HG03097 (cell line): ENCODE results near the gene CD63.

Source experiments
- ATAC-seq: cut with Tn5 transposase; IDR thresholded peaks from one replicate; pipeline ENCODE4 v1.9.1; 2021; ENCODE audit not compliant: unreplicated experiment, low FRiP score

Gene CD63

DNA sequence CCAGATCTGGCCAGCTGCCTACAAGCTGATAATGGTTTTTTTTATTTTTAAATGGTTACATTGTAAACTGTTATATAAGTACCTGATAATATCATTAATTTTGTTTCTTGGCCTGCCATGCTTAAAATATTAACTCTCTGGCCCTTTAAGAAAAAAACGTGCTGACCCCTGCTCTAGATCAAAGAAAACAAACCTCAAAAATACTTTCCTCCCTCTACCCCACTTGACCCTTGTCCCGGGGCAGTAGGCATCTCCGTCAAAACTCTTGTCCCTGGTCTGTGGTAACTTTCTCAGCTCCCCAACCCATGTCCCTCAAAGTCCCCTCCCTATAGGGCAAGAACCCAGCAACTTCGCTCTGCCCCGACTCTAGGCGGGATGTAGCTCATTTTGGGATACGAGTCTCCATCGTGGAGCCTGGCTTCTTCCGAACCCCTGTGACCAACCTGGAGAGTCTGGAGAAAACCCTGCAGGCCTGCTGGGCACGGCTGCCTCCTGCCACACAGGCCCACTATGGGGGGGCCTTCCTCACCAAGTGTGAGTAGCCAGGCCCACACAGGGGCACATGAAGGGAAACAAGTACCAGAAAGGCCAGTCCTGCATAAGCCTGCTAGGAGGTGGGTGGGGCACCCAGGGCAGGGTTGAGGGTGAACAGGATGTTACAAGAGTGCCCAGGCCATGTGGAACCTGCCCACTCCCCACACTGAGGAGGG lies 5.1 kb downstream of the CD63 start:
- ATAC-seq = no peak

DNA sequence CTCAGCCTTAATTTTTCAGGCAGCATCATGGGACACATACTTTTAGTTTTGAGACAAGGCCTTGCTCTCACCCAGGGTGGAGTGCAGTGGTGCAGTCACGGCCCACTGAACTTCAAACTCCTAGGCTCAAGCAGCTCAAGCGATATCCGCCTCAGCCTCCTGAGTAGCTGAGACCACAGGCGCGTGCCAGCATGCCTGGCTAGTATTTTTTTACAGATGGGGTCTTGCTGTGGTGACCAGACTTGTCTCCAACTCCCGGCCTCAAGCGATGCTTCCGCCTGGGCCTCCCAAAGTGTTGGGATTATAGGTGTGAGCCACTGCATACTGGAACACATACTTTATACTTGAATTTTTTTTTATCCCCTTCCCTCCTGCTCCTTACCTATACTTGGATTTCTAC lies 5.9 kb downstream of the CD63 start:
- ATAC-seq = no peak

DNA sequence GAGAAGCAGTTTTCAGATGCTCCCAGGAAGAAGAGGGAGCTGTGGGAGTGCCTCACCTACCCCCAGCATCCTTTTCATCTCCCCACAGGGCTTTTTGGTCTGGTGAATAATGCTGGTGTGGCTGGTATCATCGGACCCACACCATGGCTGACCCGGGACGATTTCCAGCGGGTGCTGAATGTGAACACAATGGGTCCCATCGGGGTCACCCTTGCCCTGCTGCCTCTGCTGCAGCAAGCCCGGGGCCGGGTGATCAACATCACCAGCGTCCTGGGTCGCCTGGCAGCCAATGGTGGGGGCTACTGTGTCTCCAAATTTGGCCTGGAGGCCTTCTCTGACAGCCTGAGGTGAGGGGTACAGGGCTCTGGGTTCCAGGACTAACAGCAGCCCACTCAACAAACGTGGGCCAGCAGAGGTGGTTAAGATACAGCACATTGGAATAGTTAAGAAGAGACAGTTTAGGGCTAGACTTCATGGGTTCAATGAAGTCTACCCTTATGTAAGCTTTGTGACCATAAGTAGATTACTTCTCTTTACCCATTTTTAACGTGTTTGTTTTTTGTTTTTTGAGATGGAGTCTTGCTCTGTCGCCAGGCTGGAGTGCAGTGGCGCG lies 7.1 kb downstream of the CD63 start:
- no peak for ATAC-seq

DNA sequence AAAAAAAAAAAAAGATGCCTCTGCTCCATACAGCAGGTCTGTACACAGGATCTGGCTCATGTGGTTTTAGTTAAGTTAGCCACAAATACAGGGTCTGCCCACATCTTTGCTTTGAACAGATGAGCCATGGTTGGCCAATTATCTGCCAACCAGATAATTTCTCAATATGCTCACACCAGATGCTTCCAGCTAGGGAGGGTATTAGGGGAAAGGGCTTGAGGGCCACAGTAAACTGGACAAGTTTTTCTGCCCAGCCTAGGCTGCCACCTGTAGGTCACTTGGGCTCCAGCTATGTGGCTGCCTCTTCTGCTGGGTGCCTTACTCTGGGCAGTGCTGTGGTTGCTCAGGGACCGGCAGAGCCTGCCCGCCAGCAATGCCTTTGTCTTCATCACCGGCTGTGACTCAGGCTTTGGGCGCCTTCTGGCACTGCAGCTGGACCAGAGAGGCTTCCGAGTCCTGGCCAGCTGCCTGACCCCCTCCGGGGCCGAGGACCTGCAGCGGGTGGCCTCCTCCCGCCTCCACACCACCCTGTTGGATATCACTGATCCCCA lies 7.8 kb downstream of the CD63 start:
- ATAC-seq = no peak

DNA sequence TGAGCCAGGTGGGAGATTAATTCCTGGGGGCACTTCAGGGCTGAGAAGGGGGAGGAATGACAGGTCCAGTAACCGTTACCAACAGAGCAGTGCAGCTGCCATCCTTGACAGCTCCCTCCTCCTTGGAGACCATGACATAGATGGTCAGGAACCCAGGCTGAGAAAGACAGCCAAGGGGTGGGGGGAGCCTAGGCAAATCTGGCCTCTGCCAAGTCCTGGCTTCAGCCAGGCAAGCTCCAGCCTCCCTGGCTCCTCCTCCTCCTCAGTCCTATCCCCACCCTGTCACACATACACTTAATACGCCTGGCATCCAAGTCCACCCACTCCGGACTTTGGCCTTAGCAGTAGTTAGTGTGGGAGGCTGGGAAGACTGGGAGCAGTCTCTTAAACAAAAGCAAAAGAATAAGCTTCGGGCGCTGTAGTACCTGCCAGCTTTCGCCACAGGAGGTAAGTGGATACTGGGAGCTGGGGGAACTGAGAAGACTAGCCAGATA lies 8.7 kb downstream of the CD63 start, which contains the start of gene RDH5:
Gene RDH5, plus strand, starts transcription at position 323 of the 494 bp plus-strand sequence. CDS start 792 bp downstream, outside the sequence.
- no peak for ATAC-seq

DNA sequence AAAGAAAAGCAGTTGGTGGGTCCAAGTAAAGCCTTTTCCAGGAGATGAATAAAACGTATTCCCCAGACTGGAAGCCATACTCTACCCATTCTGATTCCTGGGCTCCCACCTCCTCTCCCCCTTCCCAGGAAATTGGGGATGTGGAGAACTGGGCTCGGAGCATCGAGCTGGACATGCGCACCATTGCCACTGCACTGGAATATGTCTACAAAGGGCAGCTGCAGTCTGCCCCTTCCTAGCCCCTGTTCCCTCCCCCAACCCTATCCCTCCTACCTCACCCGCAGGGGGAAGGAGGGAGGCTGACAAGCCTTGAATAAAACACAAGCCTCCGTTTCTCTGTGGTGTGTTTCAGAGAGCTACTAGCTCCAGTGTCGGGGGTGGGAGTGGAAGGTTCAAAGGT lies 9.4 kb downstream of the CD63 start:
- ATAC-seq = no peak

DNA sequence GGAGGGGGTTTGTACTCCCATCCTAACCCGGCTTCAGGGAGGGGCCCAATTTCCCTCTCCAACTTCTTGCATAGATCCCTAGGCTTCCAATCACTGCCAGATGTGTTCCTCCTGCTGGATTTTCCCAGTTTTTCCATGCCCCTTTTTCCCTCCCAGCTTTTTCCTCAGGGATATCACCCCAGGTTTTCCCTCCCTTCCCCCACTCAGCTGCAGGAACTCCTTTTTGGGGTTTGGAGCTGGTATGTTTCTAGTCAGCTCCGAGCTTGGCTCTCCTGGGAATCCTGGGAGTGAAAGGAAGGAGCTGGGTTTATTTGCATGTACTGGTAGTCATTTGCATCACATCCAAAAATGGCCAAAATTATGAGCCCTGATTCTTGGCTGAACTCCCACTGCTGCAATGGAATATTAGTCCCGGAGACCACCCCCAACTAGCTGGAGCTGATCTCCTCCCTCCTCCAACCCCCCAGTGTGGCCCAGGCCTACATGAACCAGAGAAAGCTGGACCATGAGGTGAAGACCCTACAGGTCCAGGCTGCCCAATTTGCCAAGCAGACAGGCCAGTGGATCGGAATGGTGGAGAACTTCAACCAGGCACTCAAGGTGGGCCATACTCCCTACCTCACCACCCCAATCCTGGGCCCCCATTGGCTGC lies 10.1 kb downstream of the CD63 start:
- ATAC-seq = no peak

DNA sequence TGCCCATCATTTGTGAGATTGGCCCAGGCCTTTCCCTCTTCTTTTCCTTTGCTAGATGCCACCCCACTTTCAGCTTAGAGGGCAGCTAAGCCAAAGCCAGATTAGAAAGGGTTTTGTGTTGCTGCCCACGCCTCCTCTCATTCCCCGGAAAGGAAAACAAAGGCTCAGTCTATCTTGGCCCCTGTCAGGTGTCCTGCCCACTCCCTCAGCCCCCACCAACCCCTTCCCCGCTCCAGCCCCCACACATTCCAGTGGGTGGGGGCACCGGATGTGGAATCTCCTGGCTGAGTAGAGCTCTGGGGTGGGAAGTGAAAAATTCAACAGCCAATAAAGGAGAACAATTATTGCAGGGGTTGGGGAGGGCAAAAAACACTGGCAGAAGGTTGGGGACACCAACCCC lies 10.8 kb downstream of the CD63 start:
- ATAC-seq = no peak

DNA sequence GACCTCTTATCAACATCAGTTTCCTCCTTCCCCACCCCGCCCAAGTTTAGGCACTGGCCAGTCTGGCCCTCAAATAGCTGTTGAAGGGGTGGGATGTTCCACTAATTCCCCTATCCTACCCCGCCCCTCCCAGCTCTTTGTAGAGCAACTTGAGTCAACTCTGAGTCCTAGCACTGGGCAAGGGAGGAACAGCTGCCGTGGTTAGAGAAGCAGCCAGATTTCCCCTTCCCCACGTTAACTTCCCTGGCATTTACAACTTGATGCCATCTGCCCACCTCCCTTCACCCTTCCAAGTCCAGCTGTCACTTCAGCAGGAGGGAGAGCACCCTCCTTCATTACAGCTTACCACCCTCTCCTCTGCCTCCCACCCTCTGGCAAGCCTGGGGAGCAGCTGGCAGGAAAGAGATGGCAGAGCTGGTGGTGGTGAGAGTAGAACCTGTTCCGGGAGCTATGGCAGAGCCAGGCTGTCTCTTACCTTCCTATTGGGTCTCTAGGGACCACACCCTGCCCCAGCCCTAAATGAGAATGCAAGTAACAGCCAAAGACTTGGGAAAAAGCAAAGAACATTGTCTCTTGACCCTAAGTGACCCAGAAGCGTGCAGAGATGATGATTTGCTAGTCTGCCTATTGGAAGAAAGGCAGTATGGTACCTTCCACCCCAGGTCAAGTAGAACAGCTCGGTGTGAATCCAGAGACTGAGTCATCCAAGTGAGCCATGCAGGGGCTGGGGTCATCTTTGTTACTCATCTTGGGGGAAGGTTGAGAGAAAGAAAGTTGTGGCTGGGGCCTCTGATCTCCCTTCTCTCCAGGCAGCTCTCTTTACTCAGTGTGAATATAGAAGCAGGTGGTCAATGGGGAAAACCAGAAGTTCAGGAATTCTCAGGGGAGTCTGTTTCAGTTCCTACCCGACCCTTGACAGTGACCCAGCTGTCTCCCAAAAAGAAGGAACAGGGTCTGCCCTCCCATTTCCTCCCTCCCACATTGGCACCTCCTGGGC lies 11.5 kb downstream of the CD63 start:
- no peak for ATAC-seq

DNA sequence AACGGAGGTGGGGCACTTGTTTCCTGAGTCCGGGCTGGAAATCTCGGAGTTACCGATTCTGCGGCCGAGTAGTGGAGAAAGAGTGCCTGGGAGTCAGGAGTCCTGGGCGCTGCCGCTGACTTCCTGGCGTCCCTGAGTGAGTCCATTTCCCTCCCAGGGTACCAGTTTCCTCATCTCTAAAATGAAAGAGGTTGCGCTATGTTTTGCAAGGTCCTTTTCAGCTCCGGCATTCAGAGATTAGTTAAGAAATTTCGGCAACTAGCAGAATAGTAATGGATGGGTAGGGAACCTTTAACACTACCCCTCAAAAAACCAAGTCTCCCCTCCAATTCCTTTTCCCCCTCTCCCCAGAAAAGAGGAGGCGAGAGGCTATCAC lies 12.2 kb downstream of the CD63 start:
- no peak for ATAC-seq

DNA sequence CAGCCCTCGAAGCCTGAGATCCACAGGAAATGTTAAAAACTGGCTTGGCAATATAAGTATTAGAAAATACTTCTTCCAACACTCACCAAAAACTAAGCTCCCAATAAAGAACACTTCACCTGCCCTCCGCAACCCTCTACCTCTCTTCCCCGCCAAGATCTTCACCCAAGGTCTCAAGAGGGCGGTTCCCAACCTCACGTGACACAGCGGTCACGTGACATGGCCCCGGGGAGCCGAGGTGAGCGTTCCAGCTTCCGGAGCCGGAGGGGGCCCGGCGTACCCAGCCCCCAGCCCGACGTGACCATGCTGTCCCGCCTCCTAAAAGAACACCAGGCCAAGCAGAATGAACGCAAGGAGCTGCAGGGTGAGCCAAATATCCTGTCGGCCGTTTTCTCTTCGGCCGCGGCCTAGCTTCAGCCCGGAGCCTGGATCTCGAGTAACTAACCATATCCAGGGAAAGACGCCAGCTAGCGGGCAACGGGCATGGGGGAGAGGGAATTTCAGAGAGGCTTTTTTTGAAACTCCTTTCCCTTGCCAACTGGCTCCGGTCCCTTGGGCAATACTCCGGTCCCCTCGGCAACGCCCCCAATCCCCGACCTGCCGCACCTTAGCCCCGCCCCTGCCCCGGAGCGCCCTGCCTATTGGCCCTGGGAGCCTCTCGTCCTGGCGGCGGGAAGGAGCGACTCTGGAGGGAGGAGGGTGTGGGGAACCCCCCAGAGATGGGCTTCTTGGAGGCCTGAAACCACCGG lies 12.8 kb downstream of the CD63 start, which contains the start of gene BLOC1S1:
Gene BLOC1S1, plus strand, starts transcription at position 214 of the 749 bp plus-strand sequence. Its CDS starts 6 bp downstream, at position 220.
- ATAC-seq = peak; percentile 87

DNA sequence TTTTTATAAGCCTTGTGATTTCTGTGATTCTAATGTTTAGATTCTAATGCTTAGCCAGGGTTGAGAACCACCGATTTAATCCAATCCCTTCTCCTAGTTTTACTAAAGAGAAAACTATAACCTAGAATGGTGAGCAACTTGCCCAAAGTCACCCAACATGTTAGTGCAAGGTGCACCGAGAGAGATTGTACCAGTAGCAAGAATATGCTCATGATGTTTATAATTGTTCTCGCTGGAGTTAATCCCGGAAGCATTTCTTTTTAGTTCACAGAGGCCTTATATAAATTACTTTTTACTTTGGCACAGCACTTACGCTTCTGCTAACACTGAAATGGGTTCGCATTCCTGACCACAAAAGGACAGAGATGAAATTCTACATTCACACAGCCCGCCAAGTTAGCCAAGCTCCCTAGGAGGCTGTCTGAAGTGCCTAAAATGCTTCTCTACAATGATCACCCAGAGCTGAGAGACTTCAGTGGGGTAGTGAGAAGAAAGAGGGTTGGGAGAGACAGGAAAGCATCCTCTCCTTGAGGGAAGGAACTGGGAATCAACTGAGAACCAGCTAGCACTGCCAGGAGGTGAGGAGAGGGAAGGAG lies 13.5 kb downstream of the CD63 start:
- ATAC-seq = no peak

DNA sequence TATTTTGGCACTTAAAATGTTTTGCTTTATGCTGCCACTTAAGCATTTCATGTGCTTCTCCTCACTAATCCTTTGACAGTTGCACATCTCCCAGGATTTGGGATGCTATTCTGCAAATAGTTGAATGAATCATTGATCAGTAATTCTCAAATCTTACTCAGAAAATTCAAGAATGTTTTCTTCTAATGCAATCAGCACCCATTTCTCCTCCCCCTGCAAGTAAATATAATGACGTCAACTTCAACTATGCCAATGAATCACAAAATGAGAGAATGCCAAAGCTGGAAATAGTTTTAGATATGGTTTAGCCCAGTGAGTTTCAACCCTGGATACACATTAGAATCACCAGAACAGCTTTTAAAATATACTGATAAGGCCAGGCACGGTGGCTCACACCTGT lies 15.1 kb downstream of the CD63 start:
- ATAC-seq = no peak

DNA sequence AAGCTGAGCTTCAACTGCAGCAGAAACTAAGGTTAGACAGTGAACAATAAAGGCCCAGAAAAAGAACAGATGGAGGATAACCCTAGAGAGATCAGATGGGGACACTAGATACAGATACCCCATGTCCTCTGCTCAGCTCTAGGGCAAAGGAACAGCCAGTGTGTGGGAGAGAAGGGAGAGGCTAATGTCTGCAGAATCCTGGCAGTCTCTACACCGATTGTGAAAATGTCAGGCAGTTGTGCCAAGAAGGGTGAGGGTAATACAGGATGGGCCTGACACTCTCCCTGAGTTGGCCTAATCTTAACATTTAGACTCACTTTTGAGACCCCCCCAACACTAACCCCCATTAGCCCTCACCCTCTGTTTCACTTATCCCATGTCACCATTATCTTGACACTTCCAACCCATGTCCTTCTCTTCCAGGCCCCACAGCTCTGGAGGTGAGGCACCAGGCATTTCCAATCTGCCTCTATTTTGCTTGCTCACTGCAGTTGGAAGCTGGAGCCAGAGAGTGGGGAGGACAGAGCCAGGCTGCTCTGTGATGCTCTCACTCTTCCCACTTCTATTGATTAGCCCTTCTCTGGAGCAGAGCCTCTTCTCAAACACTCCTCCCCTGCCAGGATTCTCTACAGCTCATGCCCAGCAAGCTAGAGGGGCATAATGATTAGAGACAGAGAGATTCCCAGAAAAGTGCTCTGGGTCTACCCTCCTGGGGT lies 16.0 kb downstream of the CD63 start:
- ATAC-seq = no peak

DNA sequence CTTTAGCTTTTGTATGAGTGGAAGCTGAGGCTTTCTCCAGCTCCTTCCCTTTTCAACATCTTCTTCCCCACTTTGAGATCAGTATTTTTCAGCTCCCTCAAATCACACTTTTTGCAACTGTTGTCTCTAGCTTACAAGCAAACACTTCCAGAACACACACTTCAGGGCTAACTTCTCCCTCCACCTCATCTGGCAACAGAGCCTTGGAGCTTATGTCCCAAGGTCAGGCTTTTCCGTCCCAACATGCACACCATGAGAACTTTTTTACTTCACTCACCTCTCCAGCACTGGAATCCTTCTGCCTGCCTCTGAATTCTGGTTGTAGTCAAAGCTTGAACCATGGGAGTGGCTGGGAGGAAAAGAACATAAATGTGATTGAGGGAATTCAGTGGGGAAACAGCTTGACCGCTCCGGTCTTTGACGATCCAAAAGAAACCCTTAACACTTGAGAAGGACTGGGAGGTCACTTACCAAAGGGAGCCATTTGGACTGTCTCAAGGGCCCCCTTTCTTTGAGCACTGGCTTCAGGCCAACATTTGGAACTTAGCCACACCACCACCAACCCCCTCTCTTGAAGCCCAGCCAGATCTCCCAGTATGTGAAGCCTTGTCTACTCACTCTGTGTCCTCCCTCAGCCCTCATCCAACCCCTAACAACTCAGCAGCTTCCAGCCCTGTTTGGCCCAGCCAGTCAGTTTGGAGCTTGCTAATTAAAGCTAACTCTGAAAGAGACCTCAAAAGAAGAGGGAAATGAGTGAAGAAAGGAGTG lies 16.8 kb downstream of the CD63 start:
- ATAC-seq = no peak

DNA sequence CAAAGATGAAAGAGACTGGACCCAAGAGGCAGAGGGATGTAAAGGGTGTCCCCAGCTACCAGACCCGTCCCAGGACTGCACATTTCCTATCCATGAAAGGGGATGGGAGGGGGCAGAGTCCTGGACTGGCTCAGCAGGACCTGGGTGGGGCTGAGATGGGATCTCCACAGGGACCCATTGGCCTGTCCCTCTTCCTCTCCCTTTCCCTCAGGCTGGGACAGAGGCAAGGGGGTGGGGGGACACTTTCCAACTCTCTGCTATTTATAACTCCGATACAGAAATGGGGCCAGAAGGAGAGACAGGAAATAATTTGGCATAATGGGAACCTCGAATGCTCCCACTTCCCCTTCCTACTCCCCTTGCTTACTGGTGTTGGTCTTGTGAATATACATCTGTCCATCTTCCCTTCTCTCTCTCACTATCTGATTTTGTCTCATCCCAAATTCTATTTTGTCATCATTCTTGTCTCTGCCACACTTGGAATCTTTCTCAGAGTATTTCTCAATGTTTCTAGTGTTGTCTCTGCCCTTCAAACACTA lies 20.0 kb downstream of the CD63 start:
- ATAC-seq = no peak
